ENCODE data around the gene NR2F6.
"Not testable (repeated sequence)": the region's sequence is repeated elsewhere in the genome, so short reads cannot be mapped to it uniquely, and the experiment has no call there.

Gene NR2F6

GRCh38 chr19:17192751-17193150 lies 53.0 kb downstream of the NR2F6 start:
- H3K27me3 ChIP-seq (ENCODE audit: control insufficient read depth, insufficient read depth, low read length), result no peaks in the 10 kb centered on the region
- no peak for TF ChIP-seq CTCF (IDR thresholded peaks at IDR 0.05)
- H3K4me1 ChIP-seq, result no peaks in the 10 kb centered on the region
- no peaks in the 10 kb centered on the region for H3K9me3 ChIP-seq (ENCODE audit: control insufficient read depth, low read length)
- no peak overlapping the region for H3K4me2 ChIP-seq (ENCODE audit: low read length)
- no peak overlapping the region for H3K4me3 ChIP-seq (ENCODE audit: low read depth, low read length)
- H3K27ac ChIP-seq, result no peak overlapping the region
- no peak overlapping the region for H3K9ac ChIP-seq
- no peaks in the 10 kb centered on the region for H3K36me3 ChIP-seq (ENCODE audit: control insufficient read depth, insufficient read depth, low read length)
- no peak overlapping the region for H2AFZ ChIP-seq
- H3K79me2 ChIP-seq, result no peaks in the 10 kb centered on the region

GRCh38 chr19:17191736-17192135 lies 54.0 kb downstream of the NR2F6 start:
- not testable (repeated sequence) for H3K4me2 ChIP-seq (ENCODE audit: low read length); H3K4me3 ChIP-seq (ENCODE audit: low read depth, low read length); H3K79me2 ChIP-seq; H3K36me3 ChIP-seq (ENCODE audit: control insufficient read depth, insufficient read depth, low read length); H3K9me3 ChIP-seq (ENCODE audit: control insufficient read depth, low read length); H3K4me1 ChIP-seq; H3K27me3 ChIP-seq (ENCODE audit: control insufficient read depth, insufficient read depth, low read length); H3K9ac ChIP-seq; H2AFZ ChIP-seq; H3K27ac ChIP-seq

- H3K4me1 ChIP-seq, result no peaks in the 10 kb centered on the region
- TF ChIP-seq CTCF (IDR thresholded peaks at IDR 0.05), result no peak
Observed at GRCh38 chr19:17185590-17185989, 60.1 kb downstream of the NR2F6 start.

GRCh38 chr19:17184371-17184841 lies 61.3 kb downstream of the NR2F6 start:
- Histone ChIP-seq H3K9ac (no peak overlapping the region), H3K4me2 (ENCODE audit: low read length) (no peak overlapping the region), H3K27ac (no peak overlapping the region), H3K9me3 (ENCODE audit: control insufficient read depth, low read length) (no peaks in the 10 kb centered on the region), H2AFZ (no peak overlapping the region), H3K27me3 (ENCODE audit: control insufficient read depth, insufficient read depth, low read length) (no peaks in the 10 kb centered on the region), H3K79me2 (no peaks in the 10 kb centered on the region), H3K4me3 (ENCODE audit: low read depth, low read length) (no peak overlapping the region), H3K4me1 (no peaks in the 10 kb centered on the region), H3K36me3 (ENCODE audit: control insufficient read depth, insufficient read depth, low read length) (no peaks in the 10 kb centered on the region)
- TF ChIP-seq CTCF (IDR thresholded peaks at IDR 0.05), result no peak

More at GRCh38 chr19:17185590-17185989, 60.1 kb downstream of the NR2F6 start:
- H3K9me3 ChIP-seq (ENCODE audit: control insufficient read depth, low read length), result no peaks in the 10 kb centered on the region
- H3K27ac ChIP-seq, result no peak overlapping the region
- H3K27me3 ChIP-seq (ENCODE audit: control insufficient read depth, insufficient read depth, low read length), result no peaks in the 10 kb centered on the region
- H3K4me3 ChIP-seq (ENCODE audit: low read depth, low read length), result no peak overlapping the region
- no peak overlapping the region for H3K9ac ChIP-seq
- no peak overlapping the region for H3K4me2 ChIP-seq (ENCODE audit: low read length)
- H3K36me3 ChIP-seq (ENCODE audit: control insufficient read depth, insufficient read depth, low read length), result no peaks in the 10 kb centered on the region
- no peaks in the 10 kb centered on the region for H3K79me2 ChIP-seq
- no peak overlapping the region for H2AFZ ChIP-seq

GRCh38 chr19:17183858-17184321 lies 61.8 kb downstream of the NR2F6 start:
- Histone ChIP-seq H3K27me3 (ENCODE audit: control insufficient read depth, insufficient read depth, low read length) (no peaks in the 10 kb centered on the region), H3K4me2 (ENCODE audit: low read length) (no peak overlapping the region), H3K36me3 (ENCODE audit: control insufficient read depth, insufficient read depth, low read length) (no peaks in the 10 kb centered on the region), H2AFZ (no peak overlapping the region), H3K4me1 (no peaks in the 10 kb centered on the region), H3K9ac (no peak overlapping the region), H3K27ac (no peak overlapping the region), H3K79me2 (no peaks in the 10 kb centered on the region), H3K4me3 (ENCODE audit: low read depth, low read length) (no peak overlapping the region), H3K9me3 (ENCODE audit: control insufficient read depth, low read length) (no peaks in the 10 kb centered on the region)
- TF ChIP-seq CTCF (IDR thresholded peaks at IDR 0.05), result no peak
